WTC11 (cell line): ENCODE results near the gene TSPAN33. TPM values are rescaled to one million over a fixed set of nuclear protein-coding genes. Genes with fewer than 3 reads are reported as not detected.

Experiments used
- ATAC-seq: fragments of 200-7000 bp; cut with Tn5 transposase; 2 replicates; pipeline ENCODE4 v1.10.0; 2021; ENCODE audit warnings: mild to moderate bottlenecking, moderate library complexity
- CTCF ChIA-PET: fragments of 300-600 bp; sonication (Branson Sonifier 250); formaldehyde crosslinking; loops from one replicate; lab custom pipeline; 2021; ENCODE audit warnings: antibody characterized with exemption; lab: Charles Lee
- POLR2A ChIA-PET: fragments of 350-600 bp; sonication (Branson Sonifier 250); formaldehyde crosslinking; loops from one replicate; lab custom pipeline; 2021; ENCODE audit warnings: antibody characterized with exemption; lab: Charles Lee
- DNase-seq: peaks from one replicate; pipeline ENCODE4 v3.0.0; 2021; ENCODE audit warnings: low spot score
- H3K27ac Mint-ChIP-seq: 2 replicates; pipeline ENCODE4 v1.8.0; 2021; ENCODE audit warnings: mixed read lengths
- H3K27me3 Mint-ChIP-seq: 2 replicates; pipeline ENCODE4 v1.8.0; 2021; ENCODE audit warnings: low read depth, mild to moderate bottlenecking, moderate library complexity, mixed read lengths
- H3K36me3 Mint-ChIP-seq: 2 replicates; pipeline ENCODE4 v1.8.0; 2021; ENCODE audit warnings: mixed read lengths
- H3K4me1 Mint-ChIP-seq: 2 replicates; pipeline ENCODE4 v1.8.0; 2022; ENCODE audit warnings: mixed read lengths
- H3K4me3 Mint-ChIP-seq: 2 replicates; pipeline ENCODE4 v1.8.0; 2021; ENCODE audit warnings: mild to moderate bottlenecking, moderate library complexity, mixed read lengths
- H3K9me3 Mint-ChIP-seq: 2 replicates; pipeline ENCODE4 v1.8.0; 2021; ENCODE audit warnings: mixed read lengths
- CBFB ChIP-seq: sonication (generic); formaldehyde crosslinking; IDR thresholded peaks from 2 replicates; pipeline ENCODE4 v1.8.1; 2022; ENCODE audit warnings: mild to moderate bottlenecking, low read depth, missing genetic modification reagents
- ESRRA ChIP-seq: sonication (generic); formaldehyde crosslinking; IDR thresholded peaks from 2 replicates; pipeline ENCODE4 v1.8.1; 2022; ENCODE audit warnings: mild to moderate bottlenecking, missing genetic modification reagents, borderline replicate concordance
- FOXJ3 ChIP-seq: sonication (generic); formaldehyde crosslinking; IDR thresholded peaks from 2 replicates; pipeline ENCODE4 v1.9.0; 2021; ENCODE audit warnings: missing genetic modification reagents, mild to moderate bottlenecking, borderline replicate concordance
- KAT7 ChIP-seq: sonication (generic); formaldehyde crosslinking; IDR thresholded peaks from 2 replicates; pipeline ENCODE4 v1.8.1; 2023; ENCODE audit warnings: missing genetic modification reagents, mild to moderate bottlenecking, borderline replicate concordance
- PRRX2 ChIP-seq: fragments of 250-450 bp; sonication (Bioruptor Pico); IDR thresholded peaks from 2 replicates; pipeline ENCODE4 v1.8.0; 2021; ENCODE audit warnings: mild to moderate bottlenecking
- SMAD3 ChIP-seq: sonication (generic); formaldehyde crosslinking; IDR thresholded peaks from 2 replicates; pipeline ENCODE4 v1.8.0; 2022; ENCODE audit warnings: missing genetic modification reagents, mild to moderate bottlenecking, borderline replicate concordance
- TEAD1 ChIP-seq: sonication (generic); formaldehyde crosslinking; IDR thresholded peaks from 2 replicates; pipeline ENCODE4 v1.8.0; 2022; ENCODE audit warnings: mild to moderate bottlenecking, missing genetic modification reagents
- TP53 ChIP-seq: sonication (generic); formaldehyde crosslinking; IDR thresholded peaks from 2 replicates; pipeline ENCODE4 v1.8.1; 2023; ENCODE audit warnings: mild to moderate bottlenecking, missing genetic modification reagents
- ZBTB21 ChIP-seq: sonication (generic); formaldehyde crosslinking; IDR thresholded peaks from 2 replicates; pipeline ENCODE4 v1.8.1; 2023; ENCODE audit warnings: mild to moderate bottlenecking, missing genetic modification reagents, borderline replicate concordance
- ZNF416 ChIP-seq: fragments of 250-450 bp; sonication (Bioruptor Pico); IDR thresholded peaks from 2 replicates; pipeline ENCODE4 v1.9.0; 2021; ENCODE audit warnings: mild to moderate bottlenecking, inconsistent platforms
- total RNA-seq: library from RNA; stranded (reverse); gene quantifications from 3 replicates; pipeline ENCODE4 v1.2.3, GENCODE V29; 2021
- TF ChIP-seq, protein P1 (sequence below): sonication (generic); formaldehyde crosslinking; conservative IDR thresholded peaks from 2 replicates; pipeline ENCODE4 v1.8.1; 2023; ENCODE audit warnings: mild to moderate bottlenecking, low read depth, missing genetic modification reagents, moderate library complexity
- TF ChIP-seq, protein P2 (sequence below): fragments of 250-450 bp; sonication (Bioruptor Pico); IDR thresholded peaks from 2 replicates; pipeline ENCODE4 v1.9.0; 2021; ENCODE audit warnings: mild to moderate bottlenecking
- TF ChIP-seq, protein P3 (sequence below): sonication (generic); formaldehyde crosslinking; IDR thresholded peaks from 2 replicates; pipeline ENCODE4 v1.8.0; 2022; ENCODE audit warnings: missing genetic modification reagents
- TF ChIP-seq, protein P4 (sequence below): fragments of 250-450 bp; sonication (Bioruptor Pico); IDR thresholded peaks from 2 replicates; pipeline ENCODE4 v1.8.0; 2021; ENCODE audit warnings: mild to moderate bottlenecking
- TF ChIP-seq, protein P5 (sequence below): sonication (generic); formaldehyde crosslinking; conservative IDR thresholded peaks from 2 replicates; pipeline ENCODE4 v1.8.1; 2022; ENCODE audit warnings: mild to moderate bottlenecking, missing genetic modification reagents
- TF ChIP-seq, protein P6 (sequence below): sonication (generic); formaldehyde crosslinking; IDR thresholded peaks from 2 replicates; pipeline ENCODE4 v1.8.0; 2023; ENCODE audit warnings: mild to moderate bottlenecking, missing genetic modification reagents

The TSPAN33 gene
- total RNA-seq, 1 experiment from 2014 or later: 30.0 TPM

DNA sequence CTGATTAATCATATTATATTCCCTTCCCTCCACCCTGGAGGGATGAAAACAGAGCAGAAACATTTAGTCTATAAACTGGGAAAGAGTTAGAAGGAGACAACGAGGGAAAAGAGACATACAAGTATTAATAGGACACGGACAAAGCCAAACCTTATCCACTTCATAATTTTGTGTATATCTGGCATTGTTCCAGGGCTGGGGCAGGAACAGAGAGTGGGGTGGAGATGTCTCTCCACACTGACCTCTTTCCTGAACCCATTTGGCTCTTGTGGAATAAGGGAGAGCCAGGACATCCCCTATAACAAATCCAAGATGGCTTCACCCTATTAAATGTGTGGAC lies 43.7 kb upstream of the TSPAN33 start:
- H3K9me3 Mint-ChIP-seq: no peaks in the 10 kb centered on the region
- H3K27ac Mint-ChIP-seq: no peak overlapping the region
- POLR2A ChIA-PET: no interaction called here
- peaks cover 7% of the 10 kb centered on the region for H3K4me1 Mint-ChIP-seq
- TF ChIP-seq, protein P1, sequence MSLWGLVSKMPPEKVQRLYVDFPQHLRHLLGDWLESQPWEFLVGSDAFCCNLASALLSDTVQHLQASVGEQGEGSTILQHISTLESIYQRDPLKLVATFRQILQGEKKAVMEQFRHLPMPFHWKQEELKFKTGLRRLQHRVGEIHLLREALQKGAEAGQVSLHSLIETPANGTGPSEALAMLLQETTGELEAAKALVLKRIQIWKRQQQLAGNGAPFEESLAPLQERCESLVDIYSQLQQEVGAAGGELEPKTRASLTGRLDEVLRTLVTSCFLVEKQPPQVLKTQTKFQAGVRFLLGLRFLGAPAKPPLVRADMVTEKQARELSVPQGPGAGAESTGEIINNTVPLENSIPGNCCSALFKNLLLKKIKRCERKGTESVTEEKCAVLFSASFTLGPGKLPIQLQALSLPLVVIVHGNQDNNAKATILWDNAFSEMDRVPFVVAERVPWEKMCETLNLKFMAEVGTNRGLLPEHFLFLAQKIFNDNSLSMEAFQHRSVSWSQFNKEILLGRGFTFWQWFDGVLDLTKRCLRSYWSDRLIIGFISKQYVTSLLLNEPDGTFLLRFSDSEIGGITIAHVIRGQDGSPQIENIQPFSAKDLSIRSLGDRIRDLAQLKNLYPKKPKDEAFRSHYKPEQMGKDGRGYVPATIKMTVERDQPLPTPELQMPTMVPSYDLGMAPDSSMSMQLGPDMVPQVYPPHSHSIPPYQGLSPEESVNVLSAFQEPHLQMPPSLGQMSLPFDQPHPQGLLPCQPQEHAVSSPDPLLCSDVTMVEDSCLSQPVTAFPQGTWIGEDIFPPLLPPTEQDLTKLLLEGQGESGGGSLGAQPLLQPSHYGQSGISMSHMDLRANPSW (CRISPR knock-in tag): no peak
- no peak for TF ChIP-seq KAT7 (CRISPR knock-in tag)
- TF ChIP-seq, protein P2, sequence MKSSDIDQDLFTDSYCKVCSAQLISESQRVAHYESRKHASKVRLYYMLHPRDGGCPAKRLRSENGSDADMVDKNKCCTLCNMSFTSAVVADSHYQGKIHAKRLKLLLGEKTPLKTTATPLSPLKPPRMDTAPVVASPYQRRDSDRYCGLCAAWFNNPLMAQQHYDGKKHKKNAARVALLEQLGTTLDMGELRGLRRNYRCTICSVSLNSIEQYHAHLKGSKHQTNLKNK (CRISPR knock-in tag): no peak
- no peak overlapping the region for H3K4me3 Mint-ChIP-seq
- DNase-seq (no peak), ATAC-seq (no peak)
- H3K36me3 Mint-ChIP-seq: no peaks in the 10 kb centered on the region
- CTCF ChIA-PET: interaction anchor here (3.0 to 3.1 kb wide), 2 partner anchors 9 to 63 kb away, joined by 9 to 33 read pairs; no protein-coding TSS in a partner anchor
- no peaks in the 10 kb centered on the region for H3K27me3 Mint-ChIP-seq

DNA sequence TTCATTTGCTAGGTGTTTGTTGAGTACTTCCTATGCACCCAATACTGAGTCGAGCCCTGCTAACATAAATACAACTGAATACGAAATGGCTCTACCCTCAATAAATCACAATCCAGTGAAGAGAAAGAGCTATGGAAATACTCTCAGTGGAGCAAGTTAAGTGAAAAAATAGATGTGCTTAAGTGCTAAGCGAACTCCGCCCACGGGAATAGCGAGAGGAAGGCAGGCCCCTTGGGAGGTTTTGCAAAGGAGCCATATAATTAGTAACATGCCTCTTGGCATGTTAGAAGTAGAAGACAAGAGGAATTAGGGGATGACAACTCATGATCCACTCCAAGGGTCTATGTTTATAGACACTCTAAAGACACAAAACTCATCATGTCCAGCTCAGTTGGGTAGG lies 42.8 kb upstream of the TSPAN33 start:
- CTCF ChIA-PET: interaction anchor here (0.8 to 3.1 kb wide), 4 partner anchors 10 to 112 kb away, joined by 3 to 33 read pairs (median 6); no protein-coding TSS in a partner anchor
- Mint-ChIP-seq H3K4me1 (peaks cover 7% of the 10 kb centered on the region), H3K4me3 (no peak overlapping the region), H3K36me3 (no peaks in the 10 kb centered on the region), H3K27me3 (no peaks in the 10 kb centered on the region), H3K9me3 (no peaks in the 10 kb centered on the region), H3K27ac (no peak overlapping the region)
- DNase-seq: no peak
- no peak for ATAC-seq
- TF ChIP-seq ZBTB21 (CRISPR knock-in tag): no peak
- no peak for TF ChIP-seq KAT7 (CRISPR knock-in tag)
- TF ChIP-seq TP53 (CRISPR knock-in tag): no peak
- no peak for TF ChIP-seq PRRX2 (CRISPR knock-in tag)
- TF ChIP-seq, protein P3, sequence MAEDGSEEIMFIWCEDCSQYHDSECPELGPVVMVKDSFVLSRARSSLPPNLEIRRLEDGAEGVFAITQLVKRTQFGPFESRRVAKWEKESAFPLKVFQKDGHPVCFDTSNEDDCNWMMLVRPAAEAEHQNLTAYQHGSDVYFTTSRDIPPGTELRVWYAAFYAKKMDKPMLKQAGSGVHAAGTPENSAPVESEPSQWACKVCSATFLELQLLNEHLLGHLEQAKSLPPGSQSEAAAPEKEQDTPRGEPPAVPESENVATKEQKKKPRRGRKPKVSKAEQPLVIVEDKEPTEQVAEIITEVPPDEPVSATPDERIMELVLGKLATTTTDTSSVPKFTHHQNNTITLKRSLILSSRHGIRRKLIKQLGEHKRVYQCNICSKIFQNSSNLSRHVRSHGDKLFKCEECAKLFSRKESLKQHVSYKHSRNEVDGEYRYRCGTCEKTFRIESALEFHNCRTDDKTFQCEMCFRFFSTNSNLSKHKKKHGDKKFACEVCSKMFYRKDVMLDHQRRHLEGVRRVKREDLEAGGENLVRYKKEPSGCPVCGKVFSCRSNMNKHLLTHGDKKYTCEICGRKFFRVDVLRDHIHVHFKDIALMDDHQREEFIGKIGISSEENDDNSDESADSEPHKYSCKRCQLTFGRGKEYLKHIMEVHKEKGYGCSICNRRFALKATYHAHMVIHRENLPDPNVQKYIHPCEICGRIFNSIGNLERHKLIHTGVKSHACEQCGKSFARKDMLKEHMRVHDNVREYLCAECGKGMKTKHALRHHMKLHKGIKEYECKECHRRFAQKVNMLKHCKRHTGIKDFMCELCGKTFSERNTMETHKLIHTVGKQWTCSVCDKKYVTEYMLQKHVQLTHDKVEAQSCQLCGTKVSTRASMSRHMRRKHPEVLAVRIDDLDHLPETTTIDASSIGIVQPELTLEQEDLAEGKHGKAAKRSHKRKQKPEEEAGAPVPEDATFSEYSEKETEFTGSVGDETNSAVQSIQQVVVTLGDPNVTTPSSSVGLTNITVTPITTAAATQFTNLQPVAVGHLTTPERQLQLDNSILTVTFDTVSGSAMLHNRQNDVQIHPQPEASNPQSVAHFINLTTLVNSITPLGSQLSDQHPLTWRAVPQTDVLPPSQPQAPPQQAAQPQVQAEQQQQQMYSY: no peak
- TF ChIP-seq CBFB (CRISPR knock-in tag): no peak
- TF ChIP-seq, protein P4, sequence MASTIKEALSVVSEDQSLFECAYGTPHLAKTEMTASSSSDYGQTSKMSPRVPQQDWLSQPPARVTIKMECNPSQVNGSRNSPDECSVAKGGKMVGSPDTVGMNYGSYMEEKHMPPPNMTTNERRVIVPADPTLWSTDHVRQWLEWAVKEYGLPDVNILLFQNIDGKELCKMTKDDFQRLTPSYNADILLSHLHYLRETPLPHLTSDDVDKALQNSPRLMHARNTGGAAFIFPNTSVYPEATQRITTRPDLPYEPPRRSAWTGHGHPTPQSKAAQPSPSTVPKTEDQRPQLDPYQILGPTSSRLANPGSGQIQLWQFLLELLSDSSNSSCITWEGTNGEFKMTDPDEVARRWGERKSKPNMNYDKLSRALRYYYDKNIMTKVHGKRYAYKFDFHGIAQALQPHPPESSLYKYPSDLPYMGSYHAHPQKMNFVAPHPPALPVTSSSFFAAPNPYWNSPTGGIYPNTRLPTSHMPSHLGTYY (CRISPR knock-in tag): no peak
- TF ChIP-seq, protein P5, sequence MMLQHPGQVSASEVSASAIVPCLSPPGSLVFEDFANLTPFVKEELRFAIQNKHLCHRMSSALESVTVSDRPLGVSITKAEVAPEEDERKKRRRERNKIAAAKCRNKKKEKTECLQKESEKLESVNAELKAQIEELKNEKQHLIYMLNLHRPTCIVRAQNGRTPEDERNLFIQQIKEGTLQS (CRISPR knock-in tag): no peak
- no peak for TF ChIP-seq FOXJ3 (CRISPR knock-in tag)
- TF ChIP-seq, protein P1 (CRISPR knock-in tag): no peak
- no peak for TF ChIP-seq ZNF416 (CRISPR knock-in tag)
- TF ChIP-seq, protein P6, sequence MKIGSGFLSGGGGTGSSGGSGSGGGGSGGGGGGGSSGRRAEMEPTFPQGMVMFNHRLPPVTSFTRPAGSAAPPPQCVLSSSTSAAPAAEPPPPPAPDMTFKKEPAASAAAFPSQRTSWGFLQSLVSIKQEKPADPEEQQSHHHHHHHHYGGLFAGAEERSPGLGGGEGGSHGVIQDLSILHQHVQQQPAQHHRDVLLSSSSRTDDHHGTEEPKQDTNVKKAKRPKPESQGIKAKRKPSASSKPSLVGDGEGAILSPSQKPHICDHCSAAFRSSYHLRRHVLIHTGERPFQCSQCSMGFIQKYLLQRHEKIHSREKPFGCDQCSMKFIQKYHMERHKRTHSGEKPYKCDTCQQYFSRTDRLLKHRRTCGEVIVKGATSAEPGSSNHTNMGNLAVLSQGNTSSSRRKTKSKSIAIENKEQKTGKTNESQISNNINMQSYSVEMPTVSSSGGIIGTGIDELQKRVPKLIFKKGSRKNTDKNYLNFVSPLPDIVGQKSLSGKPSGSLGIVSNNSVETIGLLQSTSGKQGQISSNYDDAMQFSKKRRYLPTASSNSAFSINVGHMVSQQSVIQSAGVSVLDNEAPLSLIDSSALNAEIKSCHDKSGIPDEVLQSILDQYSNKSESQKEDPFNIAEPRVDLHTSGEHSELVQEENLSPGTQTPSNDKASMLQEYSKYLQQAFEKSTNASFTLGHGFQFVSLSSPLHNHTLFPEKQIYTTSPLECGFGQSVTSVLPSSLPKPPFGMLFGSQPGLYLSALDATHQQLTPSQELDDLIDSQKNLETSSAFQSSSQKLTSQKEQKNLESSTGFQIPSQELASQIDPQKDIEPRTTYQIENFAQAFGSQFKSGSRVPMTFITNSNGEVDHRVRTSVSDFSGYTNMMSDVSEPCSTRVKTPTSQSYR: no peak
- no peak for TF ChIP-seq TEAD1
- no peak for TF ChIP-seq ESRRA (CRISPR knock-in tag)
- TF ChIP-seq SMAD3 (CRISPR knock-in tag): no peak
- POLR2A ChIA-PET: interaction anchor here (1.3 kb wide), 1 partner anchor 47 kb away, joined by 3 read pairs; the partner anchor contains the start of gene TNPO3
